ENCODE data around the gene GRID2. TPM values are rescaled to one million over a fixed set of nuclear protein-coding genes. Genes with fewer than 3 reads are reported as not detected.

Gene GRID2
- total RNA-seq, 1 donor: not detected

DNA sequence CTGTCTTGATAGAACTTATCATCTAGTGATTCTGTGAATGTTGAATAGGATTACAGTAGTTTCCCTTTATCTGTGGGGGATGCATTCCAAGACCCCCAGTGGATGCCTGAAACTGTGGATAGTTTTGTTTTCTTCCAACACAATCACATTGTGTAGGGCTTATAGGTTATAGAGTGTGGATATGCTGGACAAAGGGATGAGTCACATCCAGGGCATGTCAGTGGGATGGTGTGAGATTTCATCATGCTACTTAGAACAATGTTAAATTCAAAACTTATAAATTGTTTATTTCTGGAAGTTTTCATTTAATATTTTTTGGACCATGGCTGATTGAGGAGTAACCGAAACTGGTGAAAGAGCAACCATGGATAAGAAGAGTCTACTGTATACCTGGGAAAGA lies 1092.5 kb downstream of the GRID2 start:
- Histone ChIP-seq H3K4me2 (ENCODE audit: insufficient read depth, low read length) (no peak overlapping the region), H2AFZ (ENCODE audit: low read length) (no peak overlapping the region)

DNA sequence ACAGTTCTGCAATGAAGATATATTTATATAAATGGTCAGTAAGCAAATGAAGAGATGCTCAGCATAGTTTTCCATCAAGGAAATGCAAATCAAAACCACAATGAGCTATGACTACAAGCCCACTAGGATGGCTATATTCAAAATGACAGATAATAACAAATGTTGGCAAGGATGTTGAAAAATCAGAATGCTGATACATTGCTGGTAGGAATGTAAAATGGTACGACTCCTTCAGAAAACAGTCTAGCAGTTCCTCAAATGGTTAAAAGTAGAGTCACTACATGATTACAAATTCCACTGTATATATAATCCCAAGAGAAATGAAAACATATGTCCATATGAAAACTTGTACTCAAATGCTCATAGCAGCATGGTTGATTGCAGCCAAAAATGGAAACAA lies 1099.8 kb downstream of the GRID2 start:
- Histone ChIP-seq H3K4me3 (ENCODE audit: insufficient read depth, low read length) (no peak overlapping the region), H3K9me3 (ENCODE audit: low read depth, low read length) (no peaks in the 10 kb centered on the region), H3K27me3 (ENCODE audit: insufficient read depth, low read length) (no peaks in the 10 kb centered on the region), H3K27ac (ENCODE audit: low read depth, low read length) (no peak overlapping the region), H3K4me1 (ENCODE audit: insufficient read depth, low read length) (no peaks in the 10 kb centered on the region), H3K79me2 (ENCODE audit: insufficient read depth, low read length) (no peaks in the 10 kb centered on the region), H2AFZ (ENCODE audit: low read length) (no peak overlapping the region), H4K20me1 (ENCODE audit: insufficient read depth, low read length) (no peaks in the 10 kb centered on the region), H3K36me3 (ENCODE audit: insufficient read depth, low read length) (no peaks in the 10 kb centered on the region), H3K4me2 (ENCODE audit: insufficient read depth, low read length) (no peak overlapping the region)
- TF ChIP-seq, protein P1, sequence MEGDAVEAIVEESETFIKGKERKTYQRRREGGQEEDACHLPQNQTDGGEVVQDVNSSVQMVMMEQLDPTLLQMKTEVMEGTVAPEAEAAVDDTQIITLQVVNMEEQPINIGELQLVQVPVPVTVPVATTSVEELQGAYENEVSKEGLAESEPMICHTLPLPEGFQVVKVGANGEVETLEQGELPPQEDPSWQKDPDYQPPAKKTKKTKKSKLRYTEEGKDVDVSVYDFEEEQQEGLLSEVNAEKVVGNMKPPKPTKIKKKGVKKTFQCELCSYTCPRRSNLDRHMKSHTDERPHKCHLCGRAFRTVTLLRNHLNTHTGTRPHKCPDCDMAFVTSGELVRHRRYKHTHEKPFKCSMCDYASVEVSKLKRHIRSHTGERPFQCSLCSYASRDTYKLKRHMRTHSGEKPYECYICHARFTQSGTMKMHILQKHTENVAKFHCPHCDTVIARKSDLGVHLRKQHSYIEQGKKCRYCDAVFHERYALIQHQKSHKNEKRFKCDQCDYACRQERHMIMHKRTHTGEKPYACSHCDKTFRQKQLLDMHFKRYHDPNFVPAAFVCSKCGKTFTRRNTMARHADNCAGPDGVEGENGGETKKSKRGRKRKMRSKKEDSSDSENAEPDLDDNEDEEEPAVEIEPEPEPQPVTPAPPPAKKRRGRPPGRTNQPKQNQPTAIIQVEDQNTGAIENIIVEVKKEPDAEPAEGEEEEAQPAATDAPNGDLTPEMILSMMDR (IDR thresholded peaks at IDR 0.05; ENCODE audit: extremely low read depth, low read depth, low read length): no peak
- no peak for DNase-seq (ENCODE audit: insufficient read length, low spot score, missing footprints)

More for the DNA sequence above, 1092.5 kb downstream of the GRID2 start:
- Histone ChIP-seq H3K79me2 (ENCODE audit: insufficient read depth, low read length) (no peaks in the 10 kb centered on the region), H3K27ac (ENCODE audit: low read depth, low read length) (no peak overlapping the region), H3K36me3 (ENCODE audit: insufficient read depth, low read length) (no peaks in the 10 kb centered on the region), H3K4me3 (ENCODE audit: insufficient read depth, low read length) (no peak overlapping the region), H3K27me3 (ENCODE audit: insufficient read depth, low read length) (no peaks in the 10 kb centered on the region), H3K9me3 (ENCODE audit: low read depth, low read length) (no peaks in the 10 kb centered on the region), H3K4me1 (ENCODE audit: insufficient read depth, low read length) (no peaks in the 10 kb centered on the region), H4K20me1 (ENCODE audit: insufficient read depth, low read length) (no peaks in the 10 kb centered on the region)
- no peak for DNase-seq (ENCODE audit: insufficient read length, low spot score, missing footprints)
- TF ChIP-seq, protein P1 (IDR thresholded peaks at IDR 0.05; ENCODE audit: extremely low read depth, low read depth, low read length): no peak

DNA sequence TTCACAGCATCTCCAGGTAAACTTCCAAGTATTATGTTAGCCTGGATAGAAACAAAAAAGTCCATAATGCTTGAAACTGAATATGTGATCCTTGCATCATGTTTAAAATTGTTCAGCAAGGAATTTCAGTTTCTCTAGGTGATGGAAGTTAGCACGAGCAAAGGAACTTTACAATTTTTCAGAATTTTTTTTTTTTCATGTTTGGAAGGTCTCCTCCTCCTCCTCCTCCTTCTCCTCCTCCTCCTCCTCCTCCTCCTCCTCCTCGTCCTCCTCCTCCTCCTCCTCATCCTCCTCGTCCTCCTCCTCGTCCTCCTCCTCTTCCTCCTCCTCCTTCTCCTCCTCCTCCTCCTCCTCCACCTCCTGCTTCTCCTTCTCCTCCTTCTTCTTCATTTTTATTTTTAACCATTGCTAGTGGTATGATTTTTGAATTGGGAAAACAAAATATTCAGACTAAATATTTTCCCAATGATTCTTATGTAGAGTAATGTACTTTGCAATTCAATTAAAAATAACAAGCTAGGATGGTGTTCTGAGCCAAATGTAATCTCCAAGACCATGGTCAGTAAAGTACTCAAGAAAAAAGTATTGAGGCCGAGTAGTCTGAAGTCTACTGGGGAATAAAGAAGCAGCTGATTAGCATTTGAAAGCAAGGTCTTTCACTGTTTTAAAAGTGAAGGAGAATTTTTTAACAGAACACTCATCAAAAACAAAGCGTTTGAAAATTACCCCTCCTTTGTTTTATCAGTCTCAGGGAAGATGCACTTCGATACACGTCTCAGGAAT lies 1103.9 kb downstream of the GRID2 start:
- H2AFZ ChIP-seq (ENCODE audit: low read length): no peak overlapping the region
- no peaks in the 10 kb centered on the region for H3K36me3 ChIP-seq (ENCODE audit: insufficient read depth, low read length)
- no peak overlapping the region for H3K27ac ChIP-seq (ENCODE audit: low read depth, low read length)
- H3K27me3 ChIP-seq (ENCODE audit: insufficient read depth, low read length): no peaks in the 10 kb centered on the region
- H3K4me2 ChIP-seq (ENCODE audit: insufficient read depth, low read length): no peak overlapping the region
- no peaks in the 10 kb centered on the region for H3K9me3 ChIP-seq (ENCODE audit: low read depth, low read length)
- no peak for DNase-seq (ENCODE audit: insufficient read length, low spot score, missing footprints)
- no peaks in the 10 kb centered on the region for H3K79me2 ChIP-seq (ENCODE audit: insufficient read depth, low read length)
- no peak overlapping the region for H3K4me3 ChIP-seq (ENCODE audit: insufficient read depth, low read length)
- H4K20me1 ChIP-seq (ENCODE audit: insufficient read depth, low read length): no peaks in the 10 kb centered on the region
- no peaks in the 10 kb centered on the region for H3K4me1 ChIP-seq (ENCODE audit: insufficient read depth, low read length)
- TF ChIP-seq, protein P1 (IDR thresholded peaks at IDR 0.05; ENCODE audit: extremely low read depth, low read depth, low read length): no peak

DNA sequence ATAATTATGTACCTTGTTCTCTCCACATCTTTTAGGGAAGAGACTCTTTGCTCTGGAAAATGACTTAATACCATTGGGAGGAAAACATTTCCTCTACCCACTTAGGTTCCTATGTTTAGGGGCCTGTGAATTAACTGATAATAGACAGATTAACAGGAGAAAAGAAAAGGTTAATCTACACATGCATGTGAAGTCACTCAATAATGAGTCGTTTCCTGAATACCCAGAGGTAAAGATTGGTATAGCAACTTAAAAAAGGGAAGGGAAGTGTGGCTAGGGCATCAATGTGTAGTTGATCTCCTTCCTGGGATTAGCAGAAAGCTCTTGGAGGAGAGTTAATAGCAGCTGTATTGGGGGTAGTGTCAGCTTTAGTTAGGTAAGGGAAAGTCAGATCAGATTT lies 1105.3 kb downstream of the GRID2 start:
- Histone ChIP-seq H3K27me3 (ENCODE audit: insufficient read depth, low read length) (no peaks in the 10 kb centered on the region), H3K27ac (ENCODE audit: low read depth, low read length) (no peak overlapping the region), H3K4me1 (ENCODE audit: insufficient read depth, low read length) (no peaks in the 10 kb centered on the region), H2AFZ (ENCODE audit: low read length) (no peak overlapping the region), H3K4me2 (ENCODE audit: insufficient read depth, low read length) (no peak overlapping the region), H4K20me1 (ENCODE audit: insufficient read depth, low read length) (no peaks in the 10 kb centered on the region), H3K4me3 (ENCODE audit: insufficient read depth, low read length) (no peak overlapping the region), H3K79me2 (ENCODE audit: insufficient read depth, low read length) (no peaks in the 10 kb centered on the region), H3K9me3 (ENCODE audit: low read depth, low read length) (no peaks in the 10 kb centered on the region), H3K36me3 (ENCODE audit: insufficient read depth, low read length) (no peaks in the 10 kb centered on the region)
- TF ChIP-seq, protein P1 (IDR thresholded peaks at IDR 0.05; ENCODE audit: extremely low read depth, low read depth, low read length): no peak
- no peak for DNase-seq (ENCODE audit: insufficient read length, low spot score, missing footprints)
